GM21390 (cell line): Measurements from ENCODE around the gene NEK6.

Experiments used
- ATAC-seq: cut with Tn5 transposase; IDR thresholded peaks from one replicate; pipeline ENCODE4 v1.9.1; 2021; ENCODE audit not compliant: unreplicated experiment

NEK6 gene

DNA sequence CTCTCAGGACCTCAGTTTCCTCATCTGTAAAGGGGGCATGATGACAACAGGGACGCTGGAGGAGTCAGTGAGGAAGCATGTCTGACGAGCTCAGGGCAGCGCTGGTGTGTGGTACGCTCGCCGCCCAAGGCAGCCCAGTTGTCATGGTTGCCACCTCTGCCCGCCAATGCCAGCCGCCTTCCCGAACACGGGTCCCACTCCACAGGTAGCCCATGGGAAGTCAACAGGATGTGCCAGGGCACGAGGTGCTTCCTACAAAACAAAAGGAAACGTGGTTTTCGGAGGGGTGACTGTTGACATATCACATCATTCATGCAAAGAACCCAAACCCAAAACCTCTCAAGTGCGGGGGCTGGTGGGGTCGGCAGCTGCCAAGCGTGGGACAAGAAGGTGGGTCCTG, 58.1 kb downstream of the NEK6 start:
- no peak for ATAC-seq

DNA sequence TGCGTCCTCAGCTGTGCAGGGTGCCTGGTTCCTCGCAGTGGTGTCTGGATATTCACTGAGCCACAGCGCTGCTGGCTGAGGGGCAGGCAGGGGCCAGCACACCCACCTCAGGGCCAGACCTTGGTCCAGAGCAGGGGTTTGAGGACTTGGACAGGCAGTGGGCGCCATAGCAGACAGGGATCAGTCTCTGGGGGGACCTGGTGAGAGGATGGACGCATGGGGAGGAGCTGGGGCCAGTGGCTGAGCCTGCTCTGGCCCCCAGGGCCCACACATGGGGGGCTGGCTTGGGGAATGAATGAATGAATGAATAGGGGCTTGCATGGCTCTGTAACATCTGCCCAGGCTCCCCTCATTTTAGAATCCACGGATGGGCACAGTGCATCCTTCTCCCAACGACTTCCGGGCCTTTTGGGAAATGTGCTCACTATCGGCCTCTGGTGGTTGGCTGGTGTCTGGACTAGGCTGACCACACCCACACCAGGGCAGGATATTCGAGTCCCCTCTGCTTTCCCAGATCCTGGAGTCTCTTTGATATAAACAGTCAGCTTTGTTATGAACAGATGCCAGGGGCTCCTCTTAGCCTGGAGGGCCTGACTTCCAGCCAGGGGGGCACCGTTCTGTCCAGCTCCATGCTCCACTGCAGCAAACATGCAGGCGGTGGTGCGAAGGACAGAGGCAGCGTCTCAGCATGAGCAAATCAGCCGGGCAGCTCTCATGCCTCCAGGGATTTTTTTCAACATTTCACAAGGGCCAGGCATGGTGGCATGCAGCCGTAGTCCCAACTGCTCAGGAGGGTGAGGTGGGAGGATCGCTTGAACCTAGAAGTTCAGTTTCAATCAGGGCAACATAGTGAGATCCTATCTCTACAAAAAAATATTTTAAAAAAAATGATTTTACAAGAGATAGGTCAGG, 62.6 kb downstream of the NEK6 start:
- ATAC-seq, result no peak

- no peak for ATAC-seq
These were observed 63.7 kb downstream of the NEK6 start for GRCh38 chr9:124321416-124321815.

GRCh38 chr9:124321935-124322334, 64.2 kb downstream of the NEK6 start:
- no peak for ATAC-seq

DNA sequence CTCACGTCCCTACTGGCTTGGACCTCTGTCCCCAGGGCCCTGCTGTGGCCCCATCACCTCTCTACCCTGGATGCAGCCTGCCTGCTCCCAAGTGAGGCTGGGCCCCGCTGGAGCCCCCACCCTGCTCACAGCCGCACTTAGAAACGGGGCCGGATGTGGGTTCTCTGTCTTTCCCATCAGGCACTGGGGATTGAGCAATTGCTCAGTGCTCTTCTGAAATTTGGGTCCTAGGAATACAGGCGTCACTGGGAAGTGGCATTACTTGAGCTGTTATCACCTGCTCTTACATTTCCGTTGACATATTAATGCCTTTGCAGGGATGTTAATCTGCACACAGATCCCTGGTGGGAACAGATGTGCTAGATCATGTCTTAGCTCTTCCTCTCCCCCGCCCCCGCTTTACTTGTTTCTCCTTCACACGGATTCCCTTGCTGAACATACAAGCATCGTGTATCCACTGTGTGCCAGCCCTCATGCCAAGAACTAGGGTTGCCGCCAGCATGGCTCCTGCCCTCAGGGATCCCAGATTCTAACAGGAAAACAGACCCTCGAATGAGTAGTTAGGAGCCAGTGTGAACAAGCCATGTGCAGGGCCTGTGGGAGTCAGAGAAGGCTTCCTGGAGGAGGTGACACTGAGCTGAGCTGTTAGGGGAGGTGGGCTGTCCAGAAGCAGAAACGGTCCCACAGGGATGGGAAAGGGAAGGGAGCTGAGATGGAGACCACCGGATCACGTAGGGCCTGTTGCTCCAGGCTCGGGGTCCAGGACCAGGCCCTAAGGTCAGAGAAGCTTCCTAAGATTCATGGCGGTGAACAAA, 65.1 kb downstream of the NEK6 start:
- no peak for ATAC-seq

DNA sequence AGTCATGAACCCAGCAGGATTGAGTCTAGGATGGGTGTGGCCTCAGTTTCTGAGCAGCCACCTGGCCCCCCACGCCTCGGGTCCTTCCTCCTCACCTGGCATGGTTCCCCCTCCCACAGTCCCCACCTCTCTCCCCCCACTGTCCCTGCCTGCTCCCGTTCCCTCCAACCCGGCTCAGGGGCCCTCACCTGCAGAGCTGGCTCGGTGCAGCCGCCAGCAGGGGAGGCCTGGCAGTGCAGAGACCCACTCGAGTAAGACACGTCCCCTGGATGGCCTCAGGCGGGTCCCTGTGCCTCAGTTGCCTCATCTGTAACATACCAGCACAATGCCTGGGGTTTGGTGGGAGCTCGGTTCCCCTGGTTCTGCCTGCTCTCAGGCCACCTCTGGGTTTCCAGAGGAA, 66.2 kb downstream of the NEK6 start:
- no peak for ATAC-seq

DNA sequence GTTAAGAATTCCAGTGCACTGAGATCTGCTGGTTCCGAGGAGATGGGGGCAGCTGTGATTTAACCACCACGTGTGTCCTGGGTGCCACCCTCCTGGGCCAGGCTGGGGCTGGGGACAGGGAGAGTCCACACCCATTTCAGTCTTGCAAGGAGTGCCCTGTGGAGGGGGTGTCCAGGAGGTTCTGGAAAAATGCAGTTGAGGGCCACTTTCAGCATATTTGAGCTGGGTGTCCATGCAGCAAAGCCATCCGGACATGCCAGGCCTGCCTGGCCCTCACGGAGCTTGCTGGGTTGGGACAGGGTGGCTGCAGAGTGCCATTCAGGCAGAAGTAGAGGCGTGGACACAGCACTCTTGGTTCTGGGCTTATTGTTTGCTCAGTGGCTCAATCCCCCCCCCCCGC, 68.1 kb downstream of the NEK6 start:
- ATAC-seq, result no peak

DNA sequence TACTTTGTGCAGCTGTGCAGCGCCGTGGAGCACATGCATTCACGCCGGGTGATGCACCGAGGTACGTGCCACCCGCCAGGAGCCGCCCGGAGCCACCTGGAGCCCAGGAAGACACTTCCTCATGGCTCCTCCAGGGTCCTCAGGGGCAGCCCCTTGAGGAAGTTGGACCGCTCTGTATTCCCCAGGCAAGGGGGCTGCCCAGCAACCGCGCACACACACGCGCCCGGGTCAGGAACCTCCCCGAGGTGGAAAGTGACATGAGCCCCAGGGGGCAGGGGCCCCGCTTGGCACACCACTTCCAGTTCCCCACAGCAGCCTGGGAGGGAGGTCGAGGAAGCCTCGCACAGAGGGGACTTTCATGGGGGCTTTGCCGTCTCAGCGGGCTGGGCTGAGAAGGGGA, 68.6 kb downstream of the NEK6 start:
- ATAC-seq, result no peak

GRCh38 chr9:124327491-124327890, 69.7 kb downstream of the NEK6 start:
- no peak for ATAC-seq

DNA sequence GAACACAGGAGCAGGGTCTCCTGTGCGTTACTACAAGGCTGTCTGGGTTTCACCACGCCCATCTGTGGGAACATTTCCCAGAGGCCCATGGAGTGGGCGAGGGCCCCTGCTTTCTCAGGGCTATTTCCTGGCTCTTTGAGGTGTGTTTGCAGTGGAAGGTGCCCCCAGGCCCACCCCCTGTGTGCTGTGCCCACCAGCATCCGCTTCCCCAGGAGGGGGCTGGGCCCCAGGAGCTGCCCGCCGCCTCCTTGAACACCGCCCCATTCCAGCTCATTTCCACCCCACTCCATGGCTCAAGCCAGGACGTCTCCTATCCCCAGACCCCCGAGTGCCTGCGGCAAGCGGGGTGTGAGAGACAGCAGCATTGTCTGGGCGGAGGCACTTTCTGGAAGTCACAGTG, 70.5 kb downstream of the NEK6 start:
- no peak for ATAC-seq

DNA sequence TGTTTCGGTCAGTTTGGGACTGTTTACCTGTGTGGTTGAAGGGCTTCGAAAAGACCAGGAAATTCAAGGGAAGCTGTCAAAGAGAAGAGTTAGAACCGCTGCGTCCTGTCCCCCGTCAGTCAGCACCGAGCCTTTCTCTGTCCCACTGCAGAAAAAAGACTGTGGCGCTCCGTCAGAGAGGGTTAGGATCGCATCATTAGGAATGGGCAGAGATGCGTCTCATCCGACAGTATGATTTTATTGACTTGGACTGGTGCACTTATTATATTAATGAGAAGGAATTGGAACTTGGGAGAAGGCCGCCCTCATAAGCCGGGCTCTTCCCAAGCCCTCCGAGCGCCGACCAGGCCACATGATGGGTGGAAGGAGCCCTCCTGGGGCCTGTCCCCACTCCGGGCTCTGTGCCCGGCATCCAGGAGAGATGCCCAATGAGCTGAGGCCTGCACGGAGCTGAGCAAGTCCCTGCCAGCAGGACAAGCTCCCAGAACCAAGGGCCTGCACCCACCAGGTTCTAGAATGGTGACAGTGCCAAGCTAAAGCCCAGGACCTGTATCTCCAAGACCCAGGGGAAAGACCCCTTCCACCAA, 71.5 kb downstream of the NEK6 start:
- no peak for ATAC-seq

DNA sequence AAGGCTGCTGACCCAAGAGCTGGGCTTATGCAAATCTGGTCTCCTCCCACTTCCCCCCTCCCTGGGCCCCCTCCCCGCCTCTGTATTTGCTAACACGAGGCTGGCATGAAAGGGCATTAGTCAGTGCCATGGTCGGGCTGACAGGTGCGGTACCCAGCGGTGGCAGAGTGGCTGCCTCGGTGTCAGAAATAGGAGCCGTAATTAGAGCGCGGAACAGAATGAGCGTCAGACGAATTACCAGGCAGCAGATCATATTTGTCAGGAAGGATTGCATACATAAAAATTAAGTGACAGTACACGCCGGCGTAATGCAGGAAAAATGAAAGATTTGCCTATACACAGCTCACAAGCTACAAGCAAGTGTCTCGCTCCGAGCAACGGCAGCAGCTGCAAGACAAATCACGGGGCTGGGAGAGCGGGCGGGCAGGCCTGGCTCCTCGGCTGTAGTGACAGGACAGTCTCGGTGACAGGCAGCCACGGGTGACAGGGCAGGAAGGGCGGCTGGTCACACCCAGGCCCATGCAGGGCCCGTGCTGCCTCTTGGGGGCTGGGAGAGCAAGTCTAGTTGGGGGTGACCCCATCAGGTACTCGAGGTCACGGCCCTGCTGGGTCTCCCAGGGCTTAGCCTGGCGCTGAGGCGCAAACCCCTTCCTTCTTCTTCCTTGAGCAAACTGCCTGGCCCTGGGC, 72.4 kb downstream of the NEK6 start:
- no peak for ATAC-seq

DNA sequence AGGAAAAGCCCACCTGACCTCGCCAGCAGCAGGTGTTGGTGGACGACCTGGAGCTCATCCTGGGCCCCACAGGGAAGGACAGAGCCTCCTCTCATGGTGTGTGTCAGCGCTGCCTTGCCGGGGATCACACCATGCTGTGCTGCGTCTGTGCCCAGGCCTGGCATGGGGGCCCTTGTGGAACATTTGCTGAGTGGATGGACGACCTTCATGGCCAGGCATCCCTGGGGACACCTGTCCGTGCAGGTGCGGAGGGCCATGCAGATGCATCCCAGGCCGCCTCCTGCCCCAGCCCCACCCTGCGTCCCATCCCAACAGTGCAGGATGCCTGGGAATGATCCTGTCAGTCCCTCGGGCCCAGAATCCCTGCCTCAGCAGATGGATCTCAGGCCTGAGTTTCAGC, 73.8 kb downstream of the NEK6 start:
- no peak for ATAC-seq

- no peak for ATAC-seq
These were observed 74.8 kb downstream of the NEK6 start for GRCh38 chr9:124332361-124333202.

DNA sequence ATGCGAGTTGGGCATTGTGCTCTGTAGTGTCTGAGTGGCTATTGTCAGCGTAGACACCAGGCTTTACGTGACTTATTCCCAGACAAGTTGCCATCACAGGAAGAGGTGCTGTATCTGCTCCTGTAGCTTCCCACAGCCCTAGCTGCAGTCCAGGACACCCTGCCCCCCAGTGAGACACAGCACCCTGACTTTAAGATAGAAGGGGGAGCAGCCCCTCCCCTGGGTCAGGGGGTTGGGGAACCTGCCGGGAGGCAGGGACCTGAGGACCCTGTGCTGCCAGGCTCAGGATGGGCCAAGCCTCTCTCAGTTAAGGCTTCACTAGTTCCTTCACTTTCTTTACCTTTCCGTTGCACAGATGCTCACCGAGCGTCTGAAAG, 75.4 kb downstream of the NEK6 start:
- no peak for ATAC-seq

DNA sequence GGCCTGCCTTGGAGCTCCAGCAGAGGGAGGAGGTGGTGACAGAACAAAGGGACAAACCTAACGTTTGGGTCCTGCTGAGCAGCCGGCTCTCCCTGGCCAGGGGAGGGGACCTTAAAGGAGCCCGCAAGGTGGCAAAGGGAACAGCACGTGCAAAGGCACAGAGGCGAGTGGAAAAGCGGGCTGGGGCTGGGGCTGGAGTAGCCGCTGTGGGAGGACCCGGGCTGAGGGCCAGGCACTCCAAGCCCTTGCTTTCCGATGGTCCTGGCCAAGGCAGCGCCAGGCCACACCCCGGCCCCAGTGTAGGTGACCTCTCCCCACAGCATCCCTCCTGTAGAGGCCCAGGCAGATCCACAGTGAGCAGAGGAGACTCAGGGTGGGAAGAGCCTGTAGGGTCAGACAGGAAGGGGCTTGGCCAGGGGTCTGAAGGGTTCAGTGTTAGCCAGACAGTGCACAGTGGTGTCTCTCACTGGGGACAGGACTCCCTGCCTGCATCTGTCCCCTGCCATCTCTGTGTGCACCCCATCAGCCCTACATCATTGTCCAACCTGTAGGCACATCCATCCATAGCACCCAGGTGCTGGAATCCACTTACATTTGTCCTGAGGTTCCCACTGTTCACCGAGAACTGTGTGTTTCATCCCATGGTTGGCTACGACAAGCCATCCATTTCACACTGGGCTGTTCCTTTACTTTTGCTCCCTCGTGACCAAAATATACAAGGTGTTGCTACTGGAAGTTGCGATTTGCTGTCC, 77.0 kb downstream of the NEK6 start:
- no peak for ATAC-seq

- ATAC-seq, result no peak
These were observed 77.6 kb downstream of the NEK6 start for GRCh38 chr9:124335320-124335707.

DNA sequence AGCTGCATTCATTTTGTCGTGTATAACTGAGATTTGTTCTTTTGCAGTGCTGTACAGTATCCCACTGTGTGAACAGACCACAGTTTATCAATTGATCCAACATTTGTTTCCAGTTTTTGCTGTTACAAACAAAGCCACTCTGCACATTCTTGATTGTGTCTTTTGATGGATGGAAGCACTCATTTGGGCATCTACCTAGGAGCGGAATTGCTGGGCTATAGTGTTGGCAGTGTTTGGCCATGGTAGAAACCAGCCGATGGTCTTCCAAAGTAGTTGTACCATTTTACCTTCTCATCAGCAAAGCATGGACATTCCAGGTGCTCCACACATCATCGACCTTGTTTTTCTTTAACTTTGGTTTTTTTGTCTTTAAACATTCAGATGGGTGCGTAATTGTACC, 79.8 kb downstream of the NEK6 start:
- no peak for ATAC-seq

- ATAC-seq, result no peak
These were observed 81.9 kb downstream of the NEK6 start for GRCh38 chr9:124339603-124340146.
